ENCODE data around the gene FLNB.

DNA sequence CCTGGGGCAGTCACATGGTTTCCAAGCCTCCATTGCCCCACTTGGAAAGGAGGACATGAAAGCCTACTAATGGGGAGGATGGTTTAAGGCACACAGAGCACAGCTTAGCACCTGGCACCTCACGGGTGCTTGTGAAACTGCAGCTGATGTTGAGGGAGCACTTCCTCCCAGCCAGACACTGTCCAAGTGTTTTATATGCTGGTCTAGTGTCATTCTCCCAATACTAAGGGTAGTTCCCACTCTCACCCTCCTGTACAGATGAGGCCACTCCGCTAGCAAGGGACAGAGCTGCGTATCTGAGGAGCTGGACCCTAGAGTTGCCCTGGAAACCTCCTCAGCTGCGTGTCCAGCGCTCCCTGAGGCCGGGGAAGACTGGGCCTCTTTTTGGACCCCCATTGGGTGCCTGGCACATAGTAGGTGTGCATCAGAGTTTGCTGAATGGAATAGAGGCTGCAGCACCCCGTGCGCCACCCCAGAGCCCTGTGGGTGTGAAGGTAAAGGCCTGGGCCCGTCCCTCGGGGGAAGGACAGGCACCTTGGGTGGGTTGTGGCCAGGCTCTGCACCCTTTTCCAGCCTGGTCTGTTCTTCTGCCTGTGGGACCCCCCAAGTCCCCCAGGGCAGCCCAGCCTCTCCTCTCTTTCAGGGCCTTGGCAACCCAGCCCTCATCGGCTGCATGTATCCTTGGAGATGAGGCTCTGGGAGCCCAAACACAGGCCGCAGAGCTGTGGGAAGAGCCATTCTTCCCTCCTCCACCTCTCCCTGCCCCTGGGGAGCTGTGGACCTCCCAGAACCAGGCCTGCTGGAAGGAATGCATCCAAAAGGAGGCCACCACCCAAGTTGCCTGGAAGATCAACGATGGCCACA lies 171.2 kb downstream of the FLNB start:
- TF ChIP-seq, protein P1, sequence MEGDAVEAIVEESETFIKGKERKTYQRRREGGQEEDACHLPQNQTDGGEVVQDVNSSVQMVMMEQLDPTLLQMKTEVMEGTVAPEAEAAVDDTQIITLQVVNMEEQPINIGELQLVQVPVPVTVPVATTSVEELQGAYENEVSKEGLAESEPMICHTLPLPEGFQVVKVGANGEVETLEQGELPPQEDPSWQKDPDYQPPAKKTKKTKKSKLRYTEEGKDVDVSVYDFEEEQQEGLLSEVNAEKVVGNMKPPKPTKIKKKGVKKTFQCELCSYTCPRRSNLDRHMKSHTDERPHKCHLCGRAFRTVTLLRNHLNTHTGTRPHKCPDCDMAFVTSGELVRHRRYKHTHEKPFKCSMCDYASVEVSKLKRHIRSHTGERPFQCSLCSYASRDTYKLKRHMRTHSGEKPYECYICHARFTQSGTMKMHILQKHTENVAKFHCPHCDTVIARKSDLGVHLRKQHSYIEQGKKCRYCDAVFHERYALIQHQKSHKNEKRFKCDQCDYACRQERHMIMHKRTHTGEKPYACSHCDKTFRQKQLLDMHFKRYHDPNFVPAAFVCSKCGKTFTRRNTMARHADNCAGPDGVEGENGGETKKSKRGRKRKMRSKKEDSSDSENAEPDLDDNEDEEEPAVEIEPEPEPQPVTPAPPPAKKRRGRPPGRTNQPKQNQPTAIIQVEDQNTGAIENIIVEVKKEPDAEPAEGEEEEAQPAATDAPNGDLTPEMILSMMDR (IDR thresholded peaks at IDR 0.05; ENCODE audit: control extremely low read depth in 1 of 3, insufficient read depth in 1 of 3, low read depth in 1 of 3, low read length in 3 of 3) = no peak
- TF ChIP-seq EZH2 (IDR thresholded peaks at IDR 0.05; ENCODE audit: low read depth, low read length, severe bottlenecking) = no peak
- no peak for TF ChIP-seq EGR1 (IDR thresholded peaks at IDR 0.05; ENCODE audit: borderline replicate concordance, low read depth, low read length)
- TF ChIP-seq POLR2AphosphoS5 (IDR thresholded peaks at IDR 0.05; ENCODE audit: low read depth, low read length) = no peak
- TF ChIP-seq, protein P2, sequence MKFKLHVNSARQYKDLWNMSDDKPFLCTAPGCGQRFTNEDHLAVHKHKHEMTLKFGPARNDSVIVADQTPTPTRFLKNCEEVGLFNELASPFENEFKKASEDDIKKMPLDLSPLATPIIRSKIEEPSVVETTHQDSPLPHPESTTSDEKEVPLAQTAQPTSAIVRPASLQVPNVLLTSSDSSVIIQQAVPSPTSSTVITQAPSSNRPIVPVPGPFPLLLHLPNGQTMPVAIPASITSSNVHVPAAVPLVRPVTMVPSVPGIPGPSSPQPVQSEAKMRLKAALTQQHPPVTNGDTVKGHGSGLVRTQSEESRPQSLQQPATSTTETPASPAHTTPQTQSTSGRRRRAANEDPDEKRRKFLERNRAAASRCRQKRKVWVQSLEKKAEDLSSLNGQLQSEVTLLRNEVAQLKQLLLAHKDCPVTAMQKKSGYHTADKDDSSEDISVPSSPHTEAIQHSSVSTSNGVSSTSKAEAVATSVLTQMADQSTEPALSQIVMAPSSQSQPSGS (IDR thresholded peaks at IDR 0.05; ENCODE audit: low read length) = no peak
- TF ChIP-seq TAF1 (IDR thresholded peaks at IDR 0.05; ENCODE audit: low read depth, low read length) = no peak
- no peak for TF ChIP-seq BRCA1 (IDR thresholded peaks at IDR 0.05; ENCODE audit: low read depth, low read length)
- no peak for TF ChIP-seq ASH2L (IDR thresholded peaks at IDR 0.05; ENCODE audit: low read length)
- TF ChIP-seq RAD21 (IDR thresholded peaks at IDR 0.05 in 1 of 2, conservative IDR thresholded peaks at IDR 0.05 in 1 of 2; ENCODE audit: low read depth in 2 of 2, low read length in 2 of 2) = no peak
- TF ChIP-seq HDAC6 (IDR thresholded peaks at IDR 0.05; ENCODE audit: low read depth, low read length) = no peak
